HG02852 (cell line): Measurements from ENCODE around the gene GOLGA6L7.
"Not testable (repeated sequence)": the region's sequence is repeated elsewhere in the genome, so short reads cannot be mapped to it uniquely, and the experiment has no call there.

Experiments
- ATAC-seq: cut with Tn5 transposase; IDR thresholded peaks from one replicate; pipeline ENCODE4 v1.9.1; 2021; ENCODE audit warnings: mild to moderate bottlenecking, moderate library complexity; ENCODE audit not compliant: unreplicated experiment

Gene GOLGA6L7

GRCh38 chr15:28884151-28884940 lies 35.9 kb upstream of the GOLGA6L7 start:
- ATAC-seq, result no peak

GRCh38 chr15:28881600-28881999 lies 33.2 kb upstream of the GOLGA6L7 start:
- ATAC-seq, result no peak

- no peak for ATAC-seq
Observed at GRCh38 chr15:28881170-28881569, 32.7 kb upstream of the GOLGA6L7 start.

- ATAC-seq, result no peak
Observed at GRCh38 chr15:28880680-28881079, 32.2 kb upstream of the GOLGA6L7 start.

GRCh38 chr15:28879551-28879950 lies 31.1 kb upstream of the GOLGA6L7 start:
- no peak for ATAC-seq

- ATAC-seq, result no peak
Observed at GRCh38 chr15:28878209-28878608, 29.8 kb upstream of the GOLGA6L7 start.

GRCh38 chr15:28876845-28877185 lies 28.4 kb upstream of the GOLGA6L7 start:
- ATAC-seq, result no peak

GRCh38 chr15:28876131-28876844 lies 27.8 kb upstream of the GOLGA6L7 start:
- no peak for ATAC-seq

- ATAC-seq, result no peak
Observed at GRCh38 chr15:28875461-28876000, 27.1 kb upstream of the GOLGA6L7 start.

GRCh38 chr15:28873585-28874190 lies 25.2 kb upstream of the GOLGA6L7 start:
- no peak for ATAC-seq

- no peak for ATAC-seq
Observed at GRCh38 chr15:28873006-28873405, 24.6 kb upstream of the GOLGA6L7 start.

GRCh38 chr15:28871168-28871567 lies 22.7 kb upstream of the GOLGA6L7 start:
- no peak for ATAC-seq

- ATAC-seq, result no peak
Observed at GRCh38 chr15:28868744-28869345, 20.4 kb upstream of the GOLGA6L7 start.

- not testable (repeated sequence) for ATAC-seq
Observed at GRCh38 chr15:28861589-28862293, 13.3 kb upstream of the GOLGA6L7 start.

- ATAC-seq, result no peak
Observed at GRCh38 chr15:28861031-28861534, 12.6 kb upstream of the GOLGA6L7 start.

GRCh38 chr15:28854578-28854977 lies 6.1 kb upstream of the GOLGA6L7 start:
- ATAC-seq, result not testable (repeated sequence)

- ATAC-seq, result not testable (repeated sequence)
Observed at GRCh38 chr15:28853654-28854053, 5.2 kb upstream of the GOLGA6L7 start.

- not testable (repeated sequence) for ATAC-seq
Observed at GRCh38 chr15:28849766-28850165, 1.3 kb upstream of the GOLGA6L7 start.

GRCh38 chr15:28849271-28849670 lies 827 bp upstream of the GOLGA6L7 start:
- ATAC-seq, result not testable (repeated sequence)

GRCh38 chr15:28847959-28848358 lies 485 bp downstream of the GOLGA6L7 start:
- ATAC-seq, result not testable (repeated sequence)
